SK-N-MC (cell line): ENCODE data around the gene INPP5J.

ENCODE experiments used
- EZH2 ChIP-seq: fragments of 200-600 bp; sonication (generic); IDR thresholded peaks from one replicate; pipeline ENCODE4 v1.6.1; 2017; ENCODE audit warnings: antibody characterized with exemption
- POLR2AphosphoS5 ChIP-seq: IDR thresholded peaks from 2 replicates; pipeline ENCODE4 v1.6.1; 2012; ENCODE audit warnings: mild to moderate bottlenecking, low read depth, low read length, borderline replicate concordance

GRCh38 chr22:31119026-31119717 lies 3.6 kb upstream of the INPP5J start:
- TF ChIP-seq EZH2 (no peak), POLR2AphosphoS5 (no peak)
